ENCODE data around the gene PSMB9. TPM values are rescaled to one million over a fixed set of nuclear protein-coding genes. Genes with fewer than 3 reads are reported as not detected.

The PSMB9 gene
- total RNA-seq, result 7.0 and 9.1 TPM in 2 replicates

DNA sequence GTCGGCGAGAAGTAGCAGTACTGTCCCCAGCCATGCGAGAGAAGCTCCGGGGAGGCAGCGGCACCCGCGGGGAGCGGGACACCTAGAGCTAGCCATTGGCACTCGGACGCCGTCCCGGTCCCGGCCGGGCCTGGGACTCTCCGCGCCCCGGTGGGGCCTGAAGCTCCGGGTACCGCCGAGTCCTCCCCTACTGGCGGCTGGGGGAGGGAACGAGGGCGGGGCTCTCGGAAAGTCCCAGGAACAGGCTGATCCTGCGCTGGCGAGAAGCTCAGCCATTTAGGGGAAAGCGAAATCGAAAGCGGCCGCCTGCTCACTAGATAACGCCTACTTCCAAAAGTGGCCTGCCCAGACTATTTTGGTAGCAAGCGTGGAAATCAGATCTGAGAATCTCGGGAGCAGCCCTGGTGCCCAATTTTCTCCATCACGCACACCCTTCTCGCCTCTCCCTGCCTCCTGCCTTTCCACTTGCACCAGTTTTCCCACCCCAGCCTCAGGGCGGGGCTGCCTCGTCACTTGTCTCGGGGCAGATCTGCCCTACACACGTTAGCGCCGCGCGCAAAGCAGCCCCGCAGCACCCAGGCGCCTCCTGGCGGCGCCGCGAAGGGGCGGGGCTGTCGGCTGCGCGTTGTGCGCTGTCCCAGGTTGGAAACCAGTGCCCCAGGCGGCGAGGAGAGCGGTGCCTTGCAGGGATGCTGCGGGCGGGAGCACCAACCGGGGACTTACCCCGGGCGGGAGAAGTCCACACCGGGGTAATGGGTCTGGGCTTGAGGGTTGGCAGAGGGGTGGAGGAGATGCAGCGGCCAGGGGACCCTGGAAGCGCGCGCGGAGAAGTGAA lies at the start of gene PSMB9, which contains the start of gene TAP1:
Gene PSMB9, plus strand, starts transcription at position 652 of the 835 bp plus-strand sequence. Its CDS starts 38 bp downstream, at position 690.
Gene TAP1, minus strand, starts transcription at position 164 of the 835 bp plus-strand sequence. Its CDS starts 68 bp downstream, at position 96.

DNA sequence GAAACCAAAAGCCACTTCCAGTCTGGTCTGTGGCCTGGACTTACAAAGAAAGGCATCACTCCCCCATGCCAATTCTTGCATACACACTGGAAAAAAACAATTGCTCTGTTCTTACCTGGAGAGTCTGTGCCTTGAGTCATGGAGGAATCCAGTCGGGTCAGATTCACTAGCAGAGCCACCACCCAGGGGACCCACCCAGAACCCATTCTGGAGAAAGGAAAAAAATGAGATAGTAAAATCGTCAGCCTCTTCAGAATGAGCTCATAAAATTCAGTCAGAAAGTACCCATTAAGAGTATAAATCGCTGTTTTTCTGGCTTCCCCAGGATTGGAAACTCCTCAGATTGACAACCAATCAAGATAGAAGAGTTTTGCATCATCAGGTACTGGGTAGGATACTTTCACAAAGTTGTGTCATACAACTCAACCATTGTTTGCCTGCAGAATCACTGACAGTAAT lies 37.2 kb upstream of the PSMB9 start, which contains the start of gene HLA-DOB:
Gene HLA-DOB, minus strand, starts transcription at position 257 of the 459 bp plus-strand sequence. Its CDS starts 51 bp downstream, at position 206.

DNA sequence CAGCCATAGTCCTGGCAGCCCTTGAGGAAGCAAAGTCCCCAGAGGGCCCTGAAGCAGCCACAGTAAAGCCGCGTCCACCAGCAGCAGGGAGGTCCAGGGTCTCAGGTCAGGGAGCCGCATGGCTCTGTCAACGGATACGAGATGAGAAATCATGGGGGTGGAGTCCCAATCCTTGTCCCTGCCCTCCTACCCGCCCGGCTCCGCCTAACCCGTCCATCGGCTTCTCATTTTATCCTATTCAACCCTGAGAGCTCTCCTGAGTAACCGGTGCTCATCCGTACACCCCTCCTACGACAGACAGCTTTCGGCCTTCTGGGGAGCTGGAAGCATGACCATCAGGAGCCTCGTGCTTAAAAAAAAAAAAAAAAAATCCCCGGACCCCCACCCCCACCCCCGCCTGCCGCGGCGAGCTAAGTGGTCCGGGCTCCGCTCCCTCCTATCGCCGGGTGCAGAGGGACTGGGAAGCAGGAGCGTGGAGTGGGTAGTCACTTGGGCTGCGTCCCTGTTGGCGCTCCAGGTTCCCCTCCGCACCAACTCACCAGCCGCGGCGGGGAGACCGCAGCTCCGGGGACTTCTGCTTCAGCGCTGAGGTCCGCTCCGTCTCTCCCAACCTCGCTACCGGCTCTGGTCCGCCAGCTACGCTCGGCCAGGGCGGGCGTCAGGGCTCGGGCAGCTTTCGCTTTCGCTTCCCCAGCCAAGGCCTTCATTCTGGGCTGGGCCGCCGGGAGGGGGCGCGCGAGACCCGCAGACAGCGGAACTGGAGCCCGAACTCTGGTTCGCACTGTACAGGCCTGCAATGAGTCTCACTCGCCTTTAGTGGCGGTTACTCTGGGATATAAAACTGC lies 15.7 kb upstream of the PSMB9 start, which contains the start of gene TAP2:
Gene TAP2, minus strand, starts transcription at position 626 of the 845 bp plus-strand sequence. Its CDS starts 506 bp downstream, at position 120.

GRCh38 chr6:32843979-32844838 lies 9.8 kb upstream of the PSMB9 start, which contains the start of gene PSMB8:
TSS of gene PSMB8 (minus strand) at chr6:32844047. CDS start at chr6:32843996, 51 bp downstream.

Small RNA genes within 50 kb of the gene (small RNA-seq; reads per million reads assigned to genes)
- gene HLA-Z, result not detected

Other genes with a start within 250 kb of the PSMB9 start
- not detected in 2 replicates for gene HLA-DQA1, start 216.8 kb upstream of the PSMB9 start, total RNA-seq
- not detected in 2 replicates for gene HLA-DQB1, start 187.5 kb upstream of the PSMB9 start, total RNA-seq
- not detected in 2 replicates for gene HLA-DQA2, start 112.8 kb upstream of the PSMB9 start, total RNA-seq
- 0.07 TPM in 1 of 2 replicates, not detected in the other for gene HLA-DQB2, start 90.7 kb upstream of the PSMB9 start, total RNA-seq
- not detected in 2 replicates for gene HLA-DOB, start 37.2 kb upstream of the PSMB9 start, total RNA-seq
- gene TAP2, start 15.5 kb upstream of the PSMB9 start, total RNA-seq, result 20.1 and 28.1 TPM in 2 replicates
- gene PSMB8, start 10.1 kb upstream of the PSMB9 start, total RNA-seq, result 29.1 and 49.2 TPM in 2 replicates
- gene TAP1, start 488 bp upstream of the PSMB9 start, total RNA-seq, result 29.4 and 37.5 TPM in 2 replicates
- gene HLA-DMB, start 86.8 kb downstream of the PSMB9 start, total RNA-seq, result 0.27 and 0.50 TPM in 2 replicates
- 0.57 and 0.93 TPM in 2 replicates for gene HLA-DMA, start 98.9 kb downstream of the PSMB9 start, total RNA-seq
- 143 and 157 TPM in 2 replicates for gene BRD2, start 114.4 kb downstream of the PSMB9 start, total RNA-seq
- under 0.01 TPM in 1 of 2 replicates, not detected in the other for gene HLA-DOA, start 155.4 kb downstream of the PSMB9 start, total RNA-seq
- gene HLA-DPA1, start 219.5 kb downstream of the PSMB9 start, total RNA-seq, result 5.2 and 16.8 TPM in 2 replicates
- gene HLA-DPB1, start 221.8 kb downstream of the PSMB9 start, total RNA-seq, result 14.5 and 20.8 TPM in 2 replicates

All from thoracic aorta endothelial cell (primary cell).